Ishikawa (cell line): ENCODE results near the gene SERPINA1.

Source experiments
- CEBPB ChIP-seq: IDR thresholded peaks from 2 replicates; pipeline ENCODE4 v1.6.1; 2012
- CREB1 ChIP-seq: IDR thresholded peaks from 2 replicates; pipeline ENCODE4 v1.6.1; 2012; ENCODE audit warnings: low read depth
- EGR1 ChIP-seq: IDR thresholded peaks from 2 replicates; pipeline ENCODE4 v1.6.1; 2012
- EP300 ChIP-seq: IDR thresholded peaks from 2 replicates; pipeline ENCODE4 v1.6.1; 2012; ENCODE audit warnings: borderline replicate concordance
- FOXM1 ChIP-seq: IDR thresholded peaks from 2 replicates; pipeline ENCODE4 v1.6.1; 2012; ENCODE audit warnings: low read depth, borderline replicate concordance
- MAX ChIP-seq: IDR thresholded peaks from 2 replicates; pipeline ENCODE4 v1.6.1; 2012
- NFIC ChIP-seq: IDR thresholded peaks from 2 replicates; pipeline ENCODE4 v1.6.1; 2012
- RAD21 ChIP-seq: IDR thresholded peaks from 2 replicates; pipeline ENCODE4 v1.6.1; 2012; ENCODE audit warnings: low read depth
- REST ChIP-seq: IDR thresholded peaks from 2 replicates; pipeline ENCODE4 v1.6.1; 2012; ENCODE audit warnings: low read depth, mild to moderate bottlenecking
- TAF1 ChIP-seq: IDR thresholded peaks from 2 replicates; pipeline ENCODE4 v1.6.1; 2012; ENCODE audit warnings: low read depth, mild to moderate bottlenecking
- TCF12 ChIP-seq: IDR thresholded peaks from 2 replicates; pipeline ENCODE4 v1.6.1; 2012; ENCODE audit warnings: low read depth
- TEAD4 ChIP-seq: IDR thresholded peaks from 2 replicates; pipeline ENCODE4 v1.6.1; 2012
- USF1 ChIP-seq: IDR thresholded peaks from 2 replicates; pipeline ENCODE4 v1.6.1; 2012
- YY1 ChIP-seq: IDR thresholded peaks from 2 replicates; pipeline ENCODE4 v1.6.1; 2012; ENCODE audit warnings: low read depth
- ZBTB7A ChIP-seq: IDR thresholded peaks from 2 replicates; pipeline ENCODE4 v1.6.1; 2012; ENCODE audit warnings: low read depth

Gene SERPINA1

GRCh38 chr14:94345344-94346064 lies 42.9 kb downstream of the SERPINA1 start:
- no peak for TF ChIP-seq YY1

GRCh38 chr14:94344389-94344788 lies 44.0 kb downstream of the SERPINA1 start:
- no peak for TF ChIP-seq EGR1
- no peak for TF ChIP-seq CREB1
- TF ChIP-seq MAX, result no peak
- no peak for TF ChIP-seq TCF12
- TF ChIP-seq REST, result no peak
- TF ChIP-seq RAD21, result no peak
- no peak for TF ChIP-seq CEBPB
- TF ChIP-seq ZBTB7A, result no peak
- TF ChIP-seq YY1, result no peak
- no peak for TF ChIP-seq TEAD4
- no peak for TF ChIP-seq TAF1
- no peak for TF ChIP-seq USF1
- no peak for TF ChIP-seq NFIC
- no peak for TF ChIP-seq EP300
- TF ChIP-seq FOXM1, result no peak

GRCh38 chr14:94343238-94344005 lies 45.0 kb downstream of the SERPINA1 start:
- TF ChIP-seq EP300 (no peak), TCF12 (no peak), TAF1 (no peak), YY1 (no peak), REST (no peak), TEAD4 (no peak), CEBPB (no peak), ZBTB7A (no peak), NFIC (no peak), CREB1 (no peak), EGR1 (no peak), RAD21 (no peak), FOXM1 (no peak), MAX (no peak), USF1 (no peak)

GRCh38 chr14:94342334-94342934 lies 46.0 kb downstream of the SERPINA1 start:
- TF ChIP-seq EP300 (no peak), NFIC (peak; percentile 80)

- no peak for TF ChIP-seq ZBTB7A
- TF ChIP-seq RAD21, result no peak
- no peak for TF ChIP-seq CEBPB
- no peak for TF ChIP-seq NFIC
- no peak for TF ChIP-seq FOXM1
- no peak for TF ChIP-seq TAF1
- no peak for TF ChIP-seq MAX
- TF ChIP-seq TCF12, result no peak
- TF ChIP-seq EGR1, result no peak
- TF ChIP-seq EP300, result no peak
These were observed 46.6 kb downstream of the SERPINA1 start for GRCh38 chr14:94341656-94342333.
